Measurements from ENCODE around the gene SPINK6. TPM values are rescaled to one million over a fixed set of nuclear protein-coding genes. Genes with fewer than 3 reads are reported as not detected.

The SPINK6 gene
- total RNA-seq, 1 experiment from 2014 or later: not detected

- no peak for TF ChIP-seq EZH2 (IDR thresholded peaks at IDR 0.05)
Observed at GRCh38 chr5:148259288-148259687, 56.4 kb downstream of the SPINK6 start (continued).

- no peak overlapping the region for H3K4me2 ChIP-seq (ENCODE audit: low read length)
- RAD21 ChIA-PET (ENCODE audit: low non-redundant PET in 1 of 2, low total read pairs in 2 of 2, uncharacterized antibody in 2 of 2, unreplicated experiment in 2 of 2): no interaction called here
- H3K4me3 ChIP-seq (replicated peaks in 1 of 2; ENCODE audit: low read depth in 1 of 2, low read length in 2 of 2): no peak overlapping the region
- H3K9me3 ChIP-seq (ENCODE audit: control insufficient read depth in 1 of 2, insufficient read depth in 1 of 2, low read depth in 1 of 2, low read length in 2 of 2): no peaks in the 10 kb centered on the region
- no peaks in the 10 kb centered on the region for H3K4me1 ChIP-seq (ENCODE audit: control insufficient read depth in 1 of 2, insufficient read depth in 2 of 2, low read length in 2 of 2)
- no peak overlapping the region for H3K9ac ChIP-seq (ENCODE audit: low read length)
- H3K27ac ChIP-seq (ENCODE audit: low read depth, low read length): no peak overlapping the region
- TF ChIP-seq, protein P1, sequence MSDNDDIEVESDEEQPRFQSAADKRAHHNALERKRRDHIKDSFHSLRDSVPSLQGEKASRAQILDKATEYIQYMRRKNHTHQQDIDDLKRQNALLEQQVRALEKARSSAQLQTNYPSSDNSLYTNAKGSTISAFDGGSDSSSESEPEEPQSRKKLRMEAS (IDR thresholded peaks at IDR 0.05): no peak
- TF ChIP-seq SRF (IDR thresholded peaks at IDR 0.05; ENCODE audit: low read depth): no peak
- TF ChIP-seq SP1 (IDR thresholded peaks at IDR 0.05; ENCODE audit: low read depth): no peak
- TF ChIP-seq, protein P2, sequence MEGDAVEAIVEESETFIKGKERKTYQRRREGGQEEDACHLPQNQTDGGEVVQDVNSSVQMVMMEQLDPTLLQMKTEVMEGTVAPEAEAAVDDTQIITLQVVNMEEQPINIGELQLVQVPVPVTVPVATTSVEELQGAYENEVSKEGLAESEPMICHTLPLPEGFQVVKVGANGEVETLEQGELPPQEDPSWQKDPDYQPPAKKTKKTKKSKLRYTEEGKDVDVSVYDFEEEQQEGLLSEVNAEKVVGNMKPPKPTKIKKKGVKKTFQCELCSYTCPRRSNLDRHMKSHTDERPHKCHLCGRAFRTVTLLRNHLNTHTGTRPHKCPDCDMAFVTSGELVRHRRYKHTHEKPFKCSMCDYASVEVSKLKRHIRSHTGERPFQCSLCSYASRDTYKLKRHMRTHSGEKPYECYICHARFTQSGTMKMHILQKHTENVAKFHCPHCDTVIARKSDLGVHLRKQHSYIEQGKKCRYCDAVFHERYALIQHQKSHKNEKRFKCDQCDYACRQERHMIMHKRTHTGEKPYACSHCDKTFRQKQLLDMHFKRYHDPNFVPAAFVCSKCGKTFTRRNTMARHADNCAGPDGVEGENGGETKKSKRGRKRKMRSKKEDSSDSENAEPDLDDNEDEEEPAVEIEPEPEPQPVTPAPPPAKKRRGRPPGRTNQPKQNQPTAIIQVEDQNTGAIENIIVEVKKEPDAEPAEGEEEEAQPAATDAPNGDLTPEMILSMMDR (IDR thresholded peaks at IDR 0.05 in 2 of 3, conservative IDR thresholded peaks at IDR 0.05 in 1 of 3; ENCODE audit: borderline replicate concordance in 1 of 3, insufficient read depth in 1 of 3, low read depth in 2 of 3, low read length in 2 of 3): no peak
- TF ChIP-seq EGR1 (IDR thresholded peaks at IDR 0.05; ENCODE audit: low read depth): no peak
- TF ChIP-seq RAD21 (IDR thresholded peaks at IDR 0.05; ENCODE audit: low read depth): no peak
- no peak for TF ChIP-seq CEBPB (IDR thresholded peaks at IDR 0.05; ENCODE audit: low read depth)
- TF ChIP-seq FOSL1 (IDR thresholded peaks at IDR 0.05; ENCODE audit: low read depth): no peak
- no peak for TF ChIP-seq POLR2AphosphoS5 (IDR thresholded peaks at IDR 0.05; ENCODE audit: low read depth, low read length)
- TF ChIP-seq EZH2 (IDR thresholded peaks at IDR 0.05): no peak
- no peak for TF ChIP-seq REST (IDR thresholded peaks at IDR 0.05; ENCODE audit: low read depth)
- TF ChIP-seq ELF1 (IDR thresholded peaks at IDR 0.05; ENCODE audit: borderline replicate concordance, low read depth): no peak
- no peak for TF ChIP-seq ZBTB33 (IDR thresholded peaks at IDR 0.05; ENCODE audit: extremely low read depth, insufficient replicate concordance, low read length)
- TF ChIP-seq ZNF274 (IDR thresholded peaks at IDR 0.05; ENCODE audit: low read depth, low read length): no peak
- no peak for TF ChIP-seq ZFX (IDR thresholded peaks at IDR 0.05)
- TF ChIP-seq, protein P3, sequence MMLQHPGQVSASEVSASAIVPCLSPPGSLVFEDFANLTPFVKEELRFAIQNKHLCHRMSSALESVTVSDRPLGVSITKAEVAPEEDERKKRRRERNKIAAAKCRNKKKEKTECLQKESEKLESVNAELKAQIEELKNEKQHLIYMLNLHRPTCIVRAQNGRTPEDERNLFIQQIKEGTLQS (IDR thresholded peaks at IDR 0.05): no peak
- no peak for TF ChIP-seq YY1 (IDR thresholded peaks at IDR 0.05; ENCODE audit: extremely low read depth, insufficient replicate concordance, low read depth, low read length)
- H3K36me3 ChIP-seq (ENCODE audit: control insufficient read depth in 1 of 2, insufficient read depth in 2 of 2, low read length in 2 of 2): no peaks in the 10 kb centered on the region
- H3K9me2 ChIP-seq (ENCODE audit: insufficient read depth): no peaks in the 10 kb centered on the region
- CTCF ChIA-PET: no interaction called here
- intact Hi-C loops (cut with micrococcal nuclease): no loop called here
- no TSS peak for BruUV-seq (replicated peaks)
- POLR2A ChIA-PET: no interaction called here
- H2AFZ ChIP-seq (ENCODE audit: low read depth, low read length, poor library complexity, severe bottlenecking): no peak overlapping the region
- no peak for ATAC-seq
- no peaks in the 10 kb centered on the region for H3K27me3 ChIP-seq (ENCODE audit: insufficient read depth, low read length)
- H3K79me2 ChIP-seq (ENCODE audit: insufficient read depth, low read length): no peaks in the 10 kb centered on the region
- H4K20me1 ChIP-seq (ENCODE audit: insufficient read depth): no peaks in the 10 kb centered on the region
- DNase-seq (ENCODE audit: low read depth, low spot score): no peak
Observed at GRCh38 chr5:148261221-148261620, 58.4 kb downstream of the SPINK6 start.
